ENCODE results near the gene PRXL2B.

PRXL2B gene

GRCh38 chr1:2602866-2603520 lies 16.4 kb downstream of the PRXL2B start:
- no peak for DNase-seq

GRCh38 chr1:2603521-2604155 lies 17.1 kb downstream of the PRXL2B start:
- no peak for DNase-seq

DNA sequence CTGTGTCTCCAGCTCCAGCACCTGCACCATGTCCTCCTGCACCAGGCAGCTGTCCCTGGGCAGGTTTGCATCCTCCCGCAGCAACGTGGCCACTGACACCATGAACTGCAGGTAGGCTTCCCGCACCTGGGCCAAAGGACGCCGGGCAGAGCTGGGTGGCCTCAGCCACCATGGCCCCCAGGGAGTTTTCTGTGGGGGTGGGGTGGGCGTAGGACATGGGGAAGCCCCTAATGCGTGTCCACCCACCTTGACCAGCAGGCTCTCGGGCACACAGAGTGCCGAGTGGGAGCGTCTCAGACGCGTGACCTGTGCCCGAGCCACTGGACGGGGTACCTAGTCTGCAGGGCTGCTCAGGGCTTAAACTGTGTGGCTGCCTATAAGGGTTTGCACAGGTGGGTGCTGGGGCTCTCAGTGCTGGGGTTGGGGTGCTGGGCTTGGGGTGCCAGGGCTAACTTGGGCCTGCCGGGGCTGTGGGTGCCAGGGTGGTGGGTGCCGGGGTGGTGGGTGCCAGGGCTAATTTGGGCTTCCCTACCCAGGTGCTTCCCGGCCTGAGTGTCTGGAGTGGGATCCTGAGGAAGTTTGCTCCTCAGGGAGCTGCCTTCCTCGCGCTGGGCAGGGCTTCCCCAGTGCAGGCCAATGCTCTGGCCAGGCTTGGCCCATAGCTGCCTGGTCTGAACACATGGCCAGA lies 17.7 kb downstream of the PRXL2B start:
- DNase-seq = no peak

- no peak for DNase-seq
Measured at GRCh38 chr1:2604844-2605508, 18.4 kb downstream of the PRXL2B start.

DNA sequence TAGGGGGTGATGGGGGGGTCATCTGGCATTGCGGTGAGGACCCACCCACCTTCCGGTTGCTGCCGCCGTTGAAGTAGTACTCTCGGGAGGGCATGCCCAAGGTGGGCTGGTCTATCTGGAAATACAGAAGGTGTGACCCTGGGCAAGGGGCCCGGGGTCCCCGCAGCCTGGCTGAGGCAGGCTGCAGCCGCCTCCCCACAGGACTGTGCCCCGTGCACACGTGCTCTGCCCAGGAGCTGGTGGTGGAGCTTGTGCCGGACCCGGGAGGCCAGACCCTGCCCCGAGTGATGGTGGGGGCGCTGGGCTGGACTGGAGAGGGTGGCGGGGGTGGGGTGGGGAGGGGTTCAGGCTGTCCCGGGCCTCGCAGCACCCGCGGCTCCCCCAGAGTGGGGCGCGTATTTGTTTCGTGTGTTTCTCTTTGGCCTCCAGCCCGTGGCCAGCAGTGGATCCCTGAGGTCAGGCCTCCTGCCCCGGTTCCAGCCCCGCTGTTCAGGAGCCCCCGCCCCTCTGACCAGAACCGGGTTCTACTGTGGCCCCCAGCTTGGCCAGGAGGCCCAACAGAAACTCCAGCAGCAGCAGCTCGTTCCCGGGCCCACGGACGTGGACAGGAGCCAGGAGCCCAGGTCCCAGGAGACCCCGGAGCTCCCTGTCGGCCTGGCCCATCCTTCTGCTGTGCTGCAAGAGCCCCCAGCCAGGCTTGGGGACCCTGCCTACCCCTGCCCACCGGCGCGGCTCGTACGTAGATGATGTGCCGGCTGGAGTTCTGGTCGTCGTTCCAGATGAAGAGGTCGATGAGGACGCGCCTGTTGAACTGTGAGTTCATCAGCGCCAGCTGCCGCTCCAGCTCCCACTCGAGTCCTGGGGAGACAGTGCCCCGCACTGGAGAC lies 19.2 kb downstream of the PRXL2B start:
- DNase-seq = no peak

DNA sequence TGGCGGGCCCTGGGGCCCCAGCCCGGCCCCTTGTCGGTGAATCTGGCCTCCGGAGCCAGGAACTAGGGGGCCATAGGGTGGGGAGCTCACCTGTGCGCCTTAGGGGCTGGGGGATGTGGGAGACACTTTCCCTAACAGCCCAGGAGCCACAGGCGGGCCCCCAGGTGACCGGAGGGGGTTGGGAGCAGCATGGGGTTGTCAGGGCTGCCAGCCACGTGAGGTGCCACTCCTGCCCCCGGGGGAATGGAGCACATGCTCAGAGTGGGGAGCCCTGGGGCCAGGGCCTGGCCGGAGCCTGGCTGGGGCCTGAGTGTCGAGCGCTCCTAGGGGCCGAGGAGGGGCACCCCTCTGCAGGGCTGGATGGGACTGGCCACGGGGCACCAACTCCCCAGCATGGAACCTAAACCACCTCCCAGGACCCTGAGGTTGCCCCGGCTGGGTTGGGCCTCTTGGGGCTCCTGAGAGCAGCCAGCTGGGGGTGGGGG lies 19.9 kb downstream of the PRXL2B start:
- DNase-seq = no peak

- no peak for DNase-seq
Measured at GRCh38 chr1:2606881-2607621, 20.5 kb downstream of the PRXL2B start.

DNA sequence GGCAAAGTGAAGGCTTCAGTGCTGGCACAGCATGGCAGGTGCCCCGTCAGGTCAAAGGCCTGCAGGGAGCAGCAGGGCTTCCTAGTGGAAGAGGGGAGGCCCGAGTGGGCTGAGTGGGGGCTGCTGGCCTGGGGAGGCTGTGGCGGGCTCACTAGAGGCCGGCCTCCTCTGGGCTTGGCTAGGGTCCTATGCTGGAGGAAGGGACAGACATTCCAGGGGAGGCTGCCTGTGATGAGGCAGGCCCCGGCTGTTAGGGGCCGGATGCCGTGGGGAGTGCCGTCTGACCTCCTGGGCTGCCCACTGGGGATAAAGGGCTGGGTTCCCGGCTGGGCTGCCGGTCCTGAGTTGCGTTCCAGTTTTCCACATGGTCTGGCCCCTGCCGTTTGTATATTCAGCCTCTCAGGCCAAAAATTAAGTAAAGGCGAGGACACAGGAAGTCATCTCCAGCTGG lies 21.1 kb downstream of the PRXL2B start:
- DNase-seq = no peak

DNA sequence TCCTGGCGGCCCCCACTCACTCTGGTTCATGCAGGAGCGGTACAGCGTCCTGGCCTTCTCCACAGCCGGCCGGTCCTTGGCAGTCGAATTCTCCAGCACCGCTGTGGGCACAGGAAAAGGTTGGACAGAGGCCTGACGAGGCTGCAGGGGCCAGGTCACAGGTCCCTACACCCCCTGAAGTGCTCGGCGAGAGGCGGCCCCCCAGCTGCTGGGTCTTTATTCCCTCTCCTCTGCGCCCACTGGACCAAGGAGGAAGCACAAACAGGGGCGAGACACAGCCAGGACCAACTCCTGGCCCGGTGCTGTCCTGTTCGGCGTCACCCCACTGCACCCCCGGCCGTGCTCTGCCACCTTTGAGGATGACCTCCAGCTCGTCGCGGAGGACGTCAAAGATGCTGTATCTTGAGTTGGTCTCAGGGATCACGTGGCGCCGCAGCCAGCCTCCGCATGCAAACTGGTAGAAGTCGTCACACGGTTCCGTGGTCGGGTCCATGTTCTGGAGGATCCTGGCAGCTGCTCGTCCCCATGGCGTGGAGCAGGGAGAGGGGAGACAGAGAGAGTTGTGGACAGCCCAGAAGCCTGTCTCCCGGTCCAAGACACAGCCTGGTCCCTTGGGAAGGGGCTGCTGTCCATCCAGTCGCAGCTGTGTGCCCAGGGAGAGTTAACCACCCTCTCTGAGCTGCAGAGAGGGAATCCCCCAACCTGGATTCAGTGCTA lies 22.9 kb downstream of the PRXL2B start:
- DNase-seq = no peak

DNA sequence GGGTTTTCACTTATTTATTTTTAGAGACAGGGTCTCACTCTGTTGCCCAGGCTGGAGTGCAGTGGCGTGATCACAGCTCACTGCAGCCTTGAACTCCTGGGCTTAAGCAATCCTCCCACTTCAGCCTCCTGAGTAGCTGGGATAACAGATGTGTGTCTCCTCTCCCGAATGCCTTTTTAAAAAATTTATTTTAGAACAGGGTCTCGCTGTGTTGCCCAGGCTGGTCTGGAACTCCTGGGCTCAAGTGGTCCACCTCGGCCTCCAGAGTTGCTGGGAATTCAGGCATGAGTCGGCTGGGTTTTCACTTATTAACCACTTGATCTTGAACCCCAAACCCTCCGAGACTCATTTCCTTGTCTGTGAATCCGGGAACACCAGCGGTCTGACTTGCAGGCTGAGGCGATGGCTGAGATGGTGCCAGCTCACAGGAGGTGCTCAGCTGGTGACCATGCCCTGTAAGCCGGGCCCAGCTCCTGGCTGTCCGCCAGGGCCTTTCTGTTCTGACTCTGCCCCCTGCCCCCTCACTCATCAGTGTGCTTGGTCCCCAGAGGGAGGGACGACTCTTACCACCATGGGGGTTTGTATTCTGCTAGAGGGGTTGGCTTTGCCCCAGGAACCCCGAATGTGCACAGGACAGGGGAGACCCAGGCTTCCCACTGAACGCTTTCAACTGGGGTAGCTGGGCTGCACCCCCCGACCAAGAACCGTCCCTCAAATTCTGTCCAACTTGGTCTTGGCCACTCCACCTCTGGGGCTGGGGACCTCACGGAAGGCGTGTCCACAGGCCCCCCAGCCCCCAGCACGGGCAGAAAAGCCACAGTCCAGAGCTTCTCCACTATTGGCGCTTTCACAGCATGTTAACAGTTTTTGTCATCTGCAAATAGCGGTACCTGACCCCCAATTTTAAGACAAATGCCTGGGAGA lies 23.7 kb downstream of the PRXL2B start:
- no peak for DNase-seq

DNA sequence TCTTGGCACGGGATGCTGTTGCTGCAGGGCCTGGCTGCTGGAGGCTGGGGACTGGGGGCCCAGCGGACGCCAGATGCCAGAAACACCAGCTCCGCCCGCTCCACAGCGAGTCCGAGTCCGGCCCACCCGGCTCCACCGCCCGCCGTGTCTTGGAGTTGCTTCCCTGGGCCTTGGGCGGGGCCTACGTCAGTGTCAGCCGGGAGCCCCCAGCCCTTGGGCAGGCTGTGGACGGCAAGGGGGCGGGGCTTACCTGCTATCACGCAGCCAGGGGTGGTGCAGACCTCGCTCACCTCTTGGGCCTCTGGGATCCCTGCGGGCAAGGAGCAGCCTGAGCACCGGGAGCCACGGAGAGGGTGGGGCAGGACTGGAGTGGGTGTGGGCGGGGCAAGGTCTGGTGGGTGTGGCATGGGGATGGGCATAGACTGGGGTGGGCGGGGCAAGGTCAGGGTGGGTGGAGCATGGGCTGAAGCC lies 24.5 kb downstream of the PRXL2B start:
- DNase-seq = no peak

DNA sequence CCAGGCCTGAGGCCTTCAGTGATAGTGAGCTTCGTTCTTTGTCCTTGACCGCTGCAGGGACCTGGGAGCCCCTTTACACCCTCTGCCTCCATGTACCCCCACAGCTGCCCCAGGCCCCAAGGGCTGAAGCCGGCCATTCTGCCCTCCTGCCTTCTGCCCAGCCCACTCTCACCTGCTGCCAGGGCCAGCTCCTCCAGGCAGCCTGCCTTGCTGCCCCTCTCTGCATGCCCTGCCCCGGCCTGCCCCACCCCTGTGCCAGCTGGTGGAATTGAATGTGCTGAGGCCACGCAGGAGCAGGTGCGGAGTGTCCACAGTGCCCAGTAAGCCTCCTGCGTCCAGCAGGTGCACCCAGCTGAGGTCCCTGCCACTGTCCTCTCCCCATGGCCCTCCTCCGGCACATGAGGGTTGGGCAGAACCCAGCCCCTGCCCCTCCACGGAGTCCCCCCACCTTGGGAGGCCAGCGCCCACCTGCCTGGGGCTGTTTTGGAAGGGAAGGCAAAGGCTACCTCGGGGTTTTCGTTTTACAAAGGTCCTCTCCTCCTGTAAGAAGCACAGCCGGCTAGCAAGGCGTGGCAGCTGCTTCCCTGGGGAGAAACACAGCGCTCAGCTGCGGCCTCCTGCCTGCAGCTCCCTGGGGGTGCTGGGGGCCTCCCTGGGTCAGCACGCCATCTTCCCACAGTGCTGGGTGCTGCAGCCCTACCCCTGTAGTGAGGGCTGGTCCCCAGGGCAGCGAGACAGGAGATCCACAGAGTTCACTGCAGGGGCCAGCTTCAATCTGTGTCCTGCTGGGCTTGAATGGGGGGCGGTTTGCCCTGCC lies 25.3 kb downstream of the PRXL2B start:
- no peak for DNase-seq

- DNase-seq = no peak
Measured at GRCh38 chr1:2612591-2613365, 26.2 kb downstream of the PRXL2B start.

GRCh38 chr1:2614145-2614544 lies 27.6 kb downstream of the PRXL2B start:
- no peak for DNase-seq

DNA sequence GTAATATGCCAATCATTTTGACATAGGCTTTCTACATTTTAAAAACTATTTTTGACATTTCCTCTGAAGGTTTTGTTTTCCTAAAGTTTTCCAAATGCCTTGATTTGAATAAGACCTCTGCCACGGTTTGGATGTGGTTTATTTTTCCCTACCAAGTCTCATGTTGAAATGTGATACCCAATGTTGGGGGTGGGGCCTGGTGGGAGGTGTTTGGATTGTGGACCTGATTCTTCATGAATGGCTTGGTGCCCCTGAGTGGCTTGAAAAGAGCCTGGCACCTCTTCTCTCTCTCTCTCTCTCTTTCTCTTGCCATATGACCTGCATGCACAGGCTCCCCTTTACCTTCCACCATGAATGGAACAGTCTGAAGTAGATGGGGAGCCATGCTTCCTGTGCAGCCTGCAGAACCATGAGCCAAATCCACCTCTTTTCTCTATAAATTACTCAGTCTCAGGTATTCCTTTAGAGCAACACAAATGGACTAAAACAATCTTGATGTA lies 31.4 kb downstream of the PRXL2B start:
- no peak for DNase-seq

DNA sequence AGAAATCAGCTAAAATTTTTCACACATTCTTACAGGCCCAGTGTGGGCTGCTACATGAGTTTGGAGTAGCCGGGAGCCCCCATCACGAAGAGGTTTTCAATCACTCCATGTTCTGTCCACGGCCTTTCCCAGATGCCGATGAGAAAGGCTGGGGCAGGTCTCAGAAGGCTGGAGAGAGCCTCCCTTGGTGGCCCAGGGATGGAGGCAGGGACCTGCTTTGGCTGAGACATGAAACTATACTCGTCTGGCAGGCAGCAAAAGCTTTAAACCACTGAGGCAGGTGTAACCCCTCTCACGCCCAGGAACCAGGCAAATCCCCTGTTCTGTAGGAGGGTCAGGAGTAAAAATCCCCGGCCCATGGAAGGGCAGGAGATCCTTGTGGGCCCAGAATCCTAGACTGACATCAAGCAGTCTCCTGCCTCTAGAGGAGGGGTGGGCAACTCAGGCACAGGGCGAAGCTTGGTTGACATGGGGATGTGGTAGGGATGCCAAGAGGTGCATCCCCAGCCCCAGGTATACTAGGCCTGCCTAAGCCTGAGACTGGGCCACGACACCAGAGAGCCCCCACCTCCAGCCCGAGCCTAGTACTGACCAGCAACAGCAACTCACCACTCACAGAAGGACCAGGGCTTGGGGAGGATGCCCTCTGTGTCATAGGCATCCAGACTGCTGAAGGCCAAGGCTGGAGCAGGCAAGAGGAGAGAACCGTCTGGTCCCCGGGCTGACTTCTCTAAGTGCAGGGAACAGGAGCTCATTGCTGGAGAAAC lies 37.2 kb downstream of the PRXL2B start:
- no peak for DNase-seq

DNA sequence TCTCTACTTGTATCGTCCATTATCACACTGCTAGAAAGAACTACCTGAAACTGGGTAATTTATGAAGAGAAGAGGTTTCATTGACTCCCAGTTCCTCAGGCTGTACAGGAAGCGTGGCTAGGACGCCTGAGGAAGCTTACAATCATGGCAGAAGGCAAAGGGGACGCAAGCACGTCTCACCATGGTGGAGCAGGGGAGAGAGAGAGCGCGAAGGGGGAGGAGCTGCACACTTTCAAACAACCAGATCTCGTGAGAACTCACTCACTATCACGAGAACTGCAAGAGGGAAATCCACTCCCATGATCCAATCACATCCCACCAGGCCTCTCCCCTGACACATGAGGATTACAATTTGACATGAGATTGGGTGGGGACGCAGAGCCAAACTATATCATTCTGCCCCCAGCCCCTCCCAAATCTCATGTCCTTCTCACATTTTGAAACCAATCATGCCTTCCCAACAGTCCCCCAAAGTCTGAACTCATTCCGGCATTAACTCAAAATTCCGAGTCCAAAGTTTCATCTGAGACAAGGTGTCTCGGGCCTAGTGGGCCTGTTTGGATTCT lies 38.2 kb downstream of the PRXL2B start:
- no peak for DNase-seq

Data from activated CD4-positive, alpha-beta T cell treated with anti-CD3 and anti-CD28 coated beads, Interleukin-2, amount 50 U/mL, for 1 hour (primary cell).